ENCODE data around the gene C12orf60.
"Not testable (repeated sequence)": the region's sequence is repeated elsewhere in the genome, so short reads cannot be mapped to it uniquely, and the experiment has no call there.

The C12orf60 gene, protein sequence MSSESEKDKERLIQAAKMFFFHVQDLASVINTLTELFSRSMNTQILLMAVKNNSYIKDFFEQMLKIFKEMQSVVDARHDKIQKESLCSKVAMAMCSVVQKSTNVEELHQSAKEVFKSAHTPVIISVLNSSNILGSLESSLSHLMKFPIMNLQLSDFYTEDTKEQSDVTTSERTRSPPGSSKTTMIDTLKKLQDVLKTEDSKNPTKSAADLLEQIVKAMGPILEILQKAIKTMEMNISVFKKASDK

DNA sequence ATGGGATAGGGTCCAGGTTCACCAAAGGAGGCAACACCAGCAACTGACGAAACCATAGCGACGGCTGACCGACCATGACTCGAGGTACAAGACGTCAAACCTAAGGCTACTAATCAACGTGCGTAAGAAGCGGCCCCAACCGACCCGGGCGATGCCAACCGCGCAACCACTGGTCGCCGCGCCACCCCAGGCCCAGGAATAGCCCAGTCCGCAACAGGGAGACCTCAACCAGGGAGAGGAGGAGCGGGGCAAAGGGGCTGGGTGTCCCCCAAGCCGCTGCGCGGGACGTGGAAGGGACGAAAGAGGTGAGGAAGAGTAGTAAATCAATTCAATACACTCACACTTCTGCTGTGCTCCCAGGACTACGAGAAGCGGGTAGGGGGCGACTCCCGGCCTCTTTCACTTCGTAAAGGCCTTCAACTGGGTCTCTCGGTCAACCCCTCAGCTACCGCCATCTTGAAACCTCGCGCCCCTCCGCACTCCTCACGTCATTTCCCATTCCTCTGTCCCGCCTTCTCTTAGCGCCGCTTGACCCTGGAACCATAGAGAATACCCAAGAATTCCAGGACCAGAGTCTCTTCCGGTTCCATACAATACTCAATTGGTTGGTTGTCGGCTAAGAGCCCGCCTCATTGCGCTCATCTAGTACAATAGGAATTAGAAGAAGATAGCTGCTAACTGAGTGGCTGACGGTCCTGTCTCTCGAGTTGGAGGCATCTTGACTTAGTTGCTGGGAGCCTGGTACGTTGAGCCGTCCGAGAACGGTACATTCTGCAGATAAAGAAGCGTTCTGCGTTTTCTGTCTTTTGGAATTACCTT, at the start of gene C12orf60, which contains the start of gene WBP11:
Gene C12orf60, plus strand, starts transcription at position 660 of the 819 bp plus-strand sequence. CDS start 19,266 bp downstream, outside the sequence.
Gene WBP11, minus strand, starts transcription at position 468 of the 819 bp plus-strand sequence. CDS start 2,095 bp downstream, outside the sequence.
- DNase-seq: peak; percentile 100

DNA sequence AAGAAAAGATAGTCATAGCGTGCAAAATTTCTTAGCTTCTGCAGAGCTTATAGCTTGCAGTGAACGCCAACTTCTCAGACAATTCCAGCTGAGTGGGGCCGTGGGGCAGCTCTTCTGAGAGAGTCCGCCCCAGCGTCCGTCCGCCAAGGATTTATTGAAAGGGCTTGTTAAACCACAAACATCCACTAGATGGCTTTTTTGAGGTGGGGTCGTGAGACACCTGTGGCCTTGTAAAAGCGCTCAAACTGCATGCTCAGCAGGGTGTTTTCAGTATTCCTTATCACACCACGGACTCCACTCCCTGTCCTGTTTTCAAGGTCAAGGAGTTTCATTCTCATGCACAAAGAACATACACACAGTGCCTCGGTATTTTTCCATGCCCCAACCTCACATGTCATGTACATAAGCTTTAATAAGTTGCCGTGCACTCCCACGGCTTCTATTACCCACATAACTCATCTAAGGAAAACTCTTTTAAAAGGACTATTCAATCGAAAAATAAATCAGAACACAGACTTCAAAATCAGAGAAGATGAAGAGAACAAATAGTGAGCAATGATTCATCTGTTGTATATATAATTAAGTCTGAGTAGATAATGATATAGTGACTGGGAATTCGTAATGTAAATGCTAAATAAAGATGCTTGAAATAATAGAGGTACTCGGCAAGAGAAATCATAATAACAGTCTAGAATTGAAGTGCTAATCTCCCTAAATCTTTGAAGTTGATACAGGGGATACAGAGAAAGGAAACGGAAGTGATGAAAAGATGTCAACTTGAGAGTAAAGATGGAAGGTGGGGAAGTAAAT, 46.9 kb upstream of the C12orf60 start:
- DNase-seq: no peak

DNA sequence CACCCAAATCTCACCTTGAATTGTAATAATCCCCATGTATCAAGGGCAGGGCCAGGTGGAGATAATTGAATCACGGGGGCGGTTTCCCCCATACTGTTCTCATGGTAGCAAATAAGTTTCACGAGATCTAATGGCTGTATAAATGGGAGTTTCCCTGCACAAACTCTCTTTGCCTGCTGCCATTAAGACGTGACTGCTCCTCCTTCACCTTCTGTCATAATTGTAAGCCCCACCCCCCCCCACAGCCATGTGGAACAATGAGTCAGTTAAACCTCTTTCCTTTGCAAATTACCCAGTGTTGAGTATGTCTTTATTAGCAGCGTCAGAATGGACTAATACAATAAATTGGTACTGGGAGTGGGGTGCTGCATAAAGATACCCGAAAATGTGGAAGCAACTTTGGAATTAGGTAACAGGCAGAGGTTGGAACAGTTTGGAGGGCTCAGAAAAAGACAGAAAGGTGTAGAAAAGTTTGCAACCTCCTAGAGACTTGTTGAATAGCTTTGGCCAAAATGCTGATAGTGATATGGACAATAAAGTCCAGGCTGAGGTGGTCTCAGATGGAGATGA, 43.7 kb upstream of the C12orf60 start:
- DNase-seq: not testable (repeated sequence)

DNA sequence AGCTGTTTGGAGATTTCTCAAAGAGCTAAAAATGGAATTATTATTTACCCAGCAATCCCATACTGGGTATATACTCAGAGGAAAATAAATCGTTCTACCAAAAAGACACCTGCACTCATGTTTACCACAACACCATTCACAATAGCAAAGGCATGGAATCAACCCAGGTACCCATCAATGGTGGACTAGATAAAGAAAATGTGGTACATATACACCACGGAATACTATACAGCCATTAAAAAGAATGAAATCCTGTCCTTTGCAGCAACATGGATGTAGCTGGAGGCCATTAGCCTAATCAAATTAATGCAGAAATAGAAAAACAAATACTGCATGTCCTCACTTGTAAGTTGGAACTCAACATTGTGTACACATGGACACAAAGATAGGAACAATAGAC, 38.1 kb upstream of the C12orf60 start:
- no peak for DNase-seq

DNA sequence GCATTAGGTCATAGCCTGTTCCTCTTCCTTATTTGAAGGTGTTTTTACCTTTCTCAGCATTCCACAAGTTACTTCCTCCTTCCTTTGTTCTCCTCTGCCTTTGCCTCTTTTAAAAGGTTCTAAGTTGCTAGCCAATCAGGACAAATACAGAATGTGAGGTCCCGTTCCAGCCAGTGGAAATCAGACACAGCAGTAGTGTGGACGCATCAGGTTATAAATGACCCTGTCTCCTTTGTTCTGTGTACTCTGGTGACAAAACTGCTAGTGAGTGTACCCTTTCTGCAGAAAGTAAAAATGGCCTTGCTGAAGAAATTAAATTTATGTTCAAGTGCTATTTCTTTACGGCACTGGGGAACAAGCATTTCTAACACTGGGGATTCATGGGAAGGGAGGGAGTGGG, 37.5 kb upstream of the C12orf60 start:
- DNase-seq: not testable (repeated sequence)

DNA sequence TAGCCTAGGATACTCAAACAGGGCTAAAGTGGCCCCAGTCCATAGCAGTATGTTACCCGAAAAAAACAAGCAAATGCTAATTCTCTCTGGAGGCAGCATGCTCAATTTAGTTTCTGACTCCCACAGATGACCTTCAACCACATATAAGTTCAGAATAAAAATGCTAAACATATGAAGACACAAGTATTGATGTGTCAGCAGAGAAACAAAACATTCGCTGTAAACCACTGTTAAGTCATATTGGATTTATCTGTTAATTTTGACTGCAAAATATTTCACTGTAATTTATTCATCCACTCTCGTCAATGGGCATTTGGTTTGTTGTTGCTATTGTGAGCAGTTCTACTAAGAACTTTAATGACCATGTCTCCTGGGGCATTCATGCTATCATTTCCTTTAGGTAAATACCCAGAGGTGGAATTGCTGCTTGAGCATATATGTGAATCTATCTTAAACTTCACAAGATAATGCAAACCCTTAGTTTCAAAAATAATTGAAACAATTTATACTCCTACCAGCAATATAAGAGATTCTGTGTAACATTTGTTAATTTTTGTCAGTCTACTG, 36.7 kb upstream of the C12orf60 start:
- no peak for DNase-seq

DNA sequence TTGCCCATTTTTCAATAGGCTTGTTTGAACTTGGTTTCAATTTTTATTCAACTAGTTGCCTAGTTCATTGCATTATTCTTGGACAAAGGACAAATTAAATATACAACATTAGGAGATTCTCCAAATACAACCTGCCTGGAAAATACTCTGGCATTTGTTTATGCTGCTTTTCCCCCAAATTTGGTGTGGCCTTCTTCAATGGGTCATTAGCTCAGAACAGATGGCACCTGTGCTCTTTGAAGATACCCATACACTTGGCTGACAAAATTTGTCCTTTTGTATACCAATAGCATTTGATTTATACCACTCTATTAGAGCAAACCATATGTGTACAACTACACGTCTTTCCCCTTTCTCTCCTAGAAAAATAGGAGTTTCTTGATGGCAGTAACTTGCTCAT, 35.9 kb upstream of the C12orf60 start:
- DNase-seq: no peak

DNA sequence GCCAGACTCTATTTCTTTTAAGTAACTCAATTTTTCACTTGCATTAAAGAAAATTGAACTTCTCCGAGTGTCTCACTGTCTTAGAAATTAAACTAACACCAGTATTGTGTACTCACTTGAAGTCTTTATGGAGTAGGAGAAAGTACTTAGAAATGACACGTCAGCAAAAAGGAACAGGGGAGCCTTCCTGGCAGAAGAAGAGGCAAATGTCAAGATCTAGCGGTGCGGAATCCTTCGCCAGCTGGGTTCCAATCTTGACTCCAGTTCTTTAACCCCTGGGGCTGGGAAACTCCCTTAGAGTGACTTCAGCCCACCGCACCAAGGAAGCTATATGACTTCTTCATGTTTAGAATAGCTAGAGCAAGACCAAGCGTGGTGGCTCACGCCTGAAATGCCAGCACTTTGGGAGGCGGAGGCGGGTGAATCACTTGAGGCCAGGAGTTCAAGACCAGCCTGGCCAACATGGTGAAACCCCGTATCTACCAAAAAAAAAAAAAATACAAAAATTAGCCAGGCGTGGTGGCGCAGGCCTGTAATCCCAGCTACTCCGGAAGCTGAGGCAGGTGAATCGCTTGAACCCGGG, 34.6 kb upstream of the C12orf60 start:
- DNase-seq: no peak

DNA sequence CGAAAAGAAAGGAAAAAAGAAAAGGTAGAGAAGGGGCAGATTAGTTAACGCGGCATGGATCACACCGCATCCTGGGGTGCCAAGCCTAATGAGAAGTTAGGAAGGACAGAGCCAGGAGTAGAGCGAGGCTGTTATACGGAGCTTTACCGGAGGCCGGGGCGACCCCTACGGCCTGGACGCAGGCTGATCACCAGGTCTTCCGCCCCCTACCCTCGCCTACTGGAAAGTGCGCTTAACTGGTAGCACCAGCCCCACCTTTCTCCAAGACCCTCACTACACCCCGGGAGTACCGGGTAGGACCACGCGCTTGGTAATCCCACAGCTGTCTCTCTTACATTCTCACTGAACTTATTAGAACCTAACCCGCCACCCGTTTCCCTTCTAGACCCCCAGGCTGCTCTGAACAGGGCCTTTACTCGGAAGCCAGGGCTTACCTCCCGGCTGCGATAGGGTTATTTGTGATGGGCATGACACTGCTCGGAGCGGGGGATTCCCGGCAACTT, 34.0 kb upstream of the C12orf60 start:
- DNase-seq: no peak

DNA sequence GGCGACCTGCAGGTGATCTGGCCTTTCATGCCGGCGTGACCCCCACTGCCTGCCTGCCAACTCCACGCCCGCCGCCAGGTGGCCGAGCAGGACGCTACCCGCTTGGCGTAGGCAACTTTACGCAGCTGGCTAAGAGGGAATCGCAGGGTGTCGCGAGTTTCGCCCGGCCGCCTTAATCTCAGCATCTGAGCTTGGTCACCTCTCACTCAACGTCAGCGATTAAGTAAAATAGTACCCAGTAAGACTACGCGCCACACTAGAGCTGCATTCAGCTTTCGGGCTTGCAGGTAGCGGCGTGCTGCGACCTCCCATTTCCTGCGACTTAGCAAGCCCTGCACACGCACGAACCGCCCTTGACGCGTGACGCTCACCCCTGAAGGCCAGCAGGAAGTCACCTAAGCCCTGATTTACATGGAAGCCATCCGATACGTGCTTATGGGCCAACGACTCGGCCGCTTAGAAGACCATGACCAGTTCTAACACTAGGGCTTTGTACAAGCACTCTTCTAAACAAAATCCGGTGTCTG, 33.4 kb upstream of the C12orf60 start:
- DNase-seq: peak; percentile 92

DNA sequence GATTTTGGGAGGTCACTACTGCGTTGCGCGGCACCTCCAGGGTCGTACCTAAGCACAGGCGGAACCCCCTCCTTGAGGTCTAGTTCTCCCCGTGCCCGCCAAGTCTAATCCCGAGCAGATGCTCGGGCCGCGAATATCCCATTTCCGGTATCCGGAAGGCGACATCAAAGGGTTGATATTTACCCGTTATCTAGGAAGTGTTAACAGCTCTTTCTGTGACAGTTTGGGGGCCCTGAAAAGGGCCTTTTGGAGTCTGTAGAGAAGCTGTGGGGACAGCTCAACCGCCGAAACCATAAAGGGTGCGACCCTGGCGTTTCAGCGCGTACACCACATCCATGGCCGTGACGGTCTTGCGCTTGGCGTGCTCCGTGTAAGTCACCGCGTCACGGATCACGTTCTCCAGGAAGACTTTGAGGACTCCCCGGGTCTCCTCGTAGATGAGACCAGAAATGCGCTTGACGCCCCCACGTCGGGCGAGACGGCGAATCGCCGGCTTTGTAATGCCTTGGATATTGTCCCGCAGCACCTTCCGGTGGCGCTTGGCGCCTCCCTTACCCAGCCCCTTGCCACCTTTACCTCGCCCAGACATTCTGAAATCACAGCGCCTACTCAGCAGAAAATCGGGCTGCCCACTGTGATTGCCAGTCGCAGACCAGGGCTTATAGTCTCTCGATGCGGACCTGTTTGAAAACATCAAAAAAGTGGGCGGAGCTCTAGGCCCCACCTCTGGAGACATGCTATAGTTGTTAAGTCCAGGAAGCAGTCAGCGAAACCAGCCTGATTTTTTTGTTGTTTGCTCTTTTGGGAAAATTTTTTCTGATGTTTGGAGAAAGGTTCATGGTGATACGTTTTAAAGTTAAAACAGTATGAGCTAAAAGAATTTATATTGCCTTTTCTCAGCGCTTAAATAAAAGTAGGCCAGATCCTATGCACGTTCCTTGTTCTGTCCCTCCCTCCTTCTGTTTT, 32.7 kb upstream of the C12orf60 start:
- peak; percentile 82 for DNase-seq

DNA sequence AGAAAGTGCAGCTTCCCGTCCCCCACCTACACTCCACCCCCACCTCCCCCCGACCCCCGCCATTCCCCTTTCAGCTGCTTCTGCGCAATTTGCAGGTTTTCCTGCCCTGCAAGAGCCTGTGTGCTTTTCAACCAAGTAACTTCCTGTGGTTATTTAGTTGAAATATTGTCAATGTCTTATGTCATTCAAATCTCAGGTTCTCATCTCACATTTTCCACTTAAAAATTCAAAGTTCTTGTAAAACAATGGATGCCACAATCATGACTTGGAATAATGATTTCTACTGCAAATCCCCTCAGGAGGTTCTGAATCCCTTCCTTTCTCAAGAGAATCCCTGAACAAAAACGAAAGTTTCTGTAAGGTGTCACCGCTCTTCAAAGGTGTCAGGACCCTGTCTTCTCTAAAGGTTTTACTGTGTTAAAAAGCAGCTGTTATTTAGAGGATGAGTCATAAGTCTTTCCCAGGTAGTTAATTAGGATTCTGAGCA, 31.8 kb upstream of the C12orf60 start:
- no peak for DNase-seq

DNA sequence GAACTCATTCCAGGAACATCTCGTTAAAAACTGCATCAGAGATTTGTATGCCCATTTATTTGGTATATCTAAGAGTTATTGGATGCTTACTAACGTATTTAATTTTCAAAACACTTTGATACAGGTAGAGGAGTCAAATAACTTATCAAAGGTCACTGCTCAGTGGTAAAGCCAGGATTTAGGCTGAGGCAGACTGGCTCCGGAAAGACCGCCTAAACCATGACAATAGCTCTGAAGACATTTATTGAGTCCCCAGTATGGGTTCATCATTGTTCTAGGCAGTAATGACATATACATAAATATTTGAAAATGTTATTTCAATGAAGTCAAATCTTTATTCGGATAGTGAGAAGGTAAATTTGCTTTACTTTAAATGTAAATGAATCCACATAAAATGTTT, 30.5 kb upstream of the C12orf60 start:
- no peak for DNase-seq

DNA sequence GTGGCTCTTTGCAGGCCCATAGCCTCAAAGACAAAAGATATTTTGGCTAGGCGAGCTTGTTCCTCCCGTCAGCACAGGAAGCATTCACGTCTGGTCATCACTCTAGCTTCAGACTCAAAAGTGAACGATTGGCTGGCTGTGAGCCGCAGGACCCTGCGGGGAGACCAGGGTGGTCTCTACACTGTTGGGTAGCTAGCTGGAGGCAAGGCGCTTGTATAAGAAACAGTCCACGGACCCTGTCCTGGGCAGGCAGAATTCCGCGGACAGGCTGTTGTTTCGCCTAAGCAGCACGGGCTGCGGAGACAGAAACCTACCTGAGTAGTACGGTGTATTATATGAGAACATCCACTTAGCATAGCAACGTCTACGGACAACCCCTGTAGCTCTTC, 29.8 kb upstream of the C12orf60 start:
- DNase-seq: no peak

DNA sequence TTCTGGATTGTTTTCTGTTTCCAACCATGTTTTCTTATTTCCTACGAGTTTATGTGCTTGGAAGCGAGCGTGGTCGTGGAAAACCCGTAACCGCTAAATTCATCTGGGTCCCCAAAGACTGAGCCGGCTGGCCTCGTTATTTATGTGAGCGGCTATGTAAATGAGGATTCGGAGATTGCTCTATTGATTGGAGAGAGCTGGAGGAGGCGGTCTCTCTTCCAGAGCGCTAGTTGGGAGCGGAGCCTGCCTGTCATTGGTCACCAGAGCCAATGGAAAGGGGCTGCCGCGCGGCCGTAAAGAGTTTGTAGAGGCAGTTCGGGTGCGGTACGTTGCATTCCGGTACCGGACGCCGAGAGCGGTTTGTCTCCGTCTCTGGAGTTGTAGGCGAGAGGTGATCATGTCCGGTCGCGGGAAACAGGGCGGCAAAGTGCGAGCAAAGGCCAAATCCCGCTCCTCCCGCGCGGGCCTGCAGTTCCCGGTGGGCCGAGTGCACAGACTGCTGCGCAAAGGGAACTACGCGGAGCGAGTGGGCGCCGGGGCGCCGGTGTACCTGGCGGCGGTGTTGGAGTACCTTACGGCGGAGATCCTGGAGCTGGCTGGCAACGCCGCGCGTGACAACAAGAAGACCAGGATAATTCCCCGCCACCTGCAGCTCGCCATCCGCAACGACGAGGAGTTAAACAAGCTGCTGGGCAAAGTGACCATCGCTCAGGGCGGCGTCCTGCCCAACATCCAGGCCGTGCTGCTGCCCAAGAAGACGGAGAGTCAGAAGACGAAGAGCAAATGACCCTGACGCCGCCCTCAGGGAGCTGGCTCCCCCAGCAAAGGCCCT, 29.2 kb upstream of the C12orf60 start:
- no peak for DNase-seq

DNA sequence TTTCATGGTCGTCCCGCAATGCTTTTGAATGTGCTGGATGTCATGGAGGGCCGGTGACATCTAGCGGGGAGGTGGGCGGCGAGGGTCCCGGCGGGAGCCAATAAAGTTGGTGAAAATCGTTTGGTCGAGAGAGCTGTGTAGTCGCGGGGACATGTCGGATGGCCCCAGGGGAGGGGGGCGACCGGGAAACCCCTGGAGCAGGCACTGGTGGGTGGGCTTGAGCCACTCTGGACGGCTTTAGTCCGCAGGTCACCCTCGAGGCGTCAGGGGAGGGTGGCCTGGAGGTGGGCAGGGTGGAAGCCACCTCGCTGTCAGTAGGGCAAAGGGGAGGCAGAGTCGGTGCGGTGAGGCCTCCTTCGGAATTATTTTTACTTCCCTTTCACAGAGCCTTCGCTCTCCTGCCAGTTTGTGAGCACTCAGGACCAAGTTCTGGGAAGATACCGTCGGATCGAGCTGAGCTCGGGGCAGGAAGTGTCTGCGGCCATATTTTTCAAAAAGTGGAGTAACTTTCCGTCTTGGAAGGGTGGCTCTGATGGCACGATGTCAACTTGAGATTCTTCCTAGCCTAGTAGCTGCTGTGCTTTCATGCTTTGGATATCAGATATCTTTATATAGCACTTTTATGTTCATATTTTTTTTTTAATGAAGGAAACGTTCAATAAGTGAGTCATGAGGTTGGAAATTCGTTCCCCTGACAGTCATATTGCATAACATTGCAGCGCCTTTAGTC, 28.4 kb upstream of the C12orf60 start:
- DNase-seq: no peak

DNA sequence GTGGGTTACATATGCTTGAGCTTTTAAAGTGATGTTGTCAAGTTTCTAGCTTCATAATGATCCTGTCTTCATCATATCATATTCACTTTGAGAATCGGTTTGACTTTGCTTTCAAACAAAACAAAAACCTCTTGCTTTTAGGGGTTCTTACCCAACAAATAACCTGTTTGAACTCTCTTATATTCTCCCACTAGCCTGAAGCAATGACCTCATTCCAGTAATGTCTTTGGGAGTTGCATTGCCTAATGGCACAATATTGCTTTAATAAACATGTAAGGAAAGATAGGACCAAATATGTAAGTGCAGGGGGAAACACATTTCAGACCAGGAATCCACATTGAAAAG, 27.9 kb upstream of the C12orf60 start:
- no peak for DNase-seq

DNA sequence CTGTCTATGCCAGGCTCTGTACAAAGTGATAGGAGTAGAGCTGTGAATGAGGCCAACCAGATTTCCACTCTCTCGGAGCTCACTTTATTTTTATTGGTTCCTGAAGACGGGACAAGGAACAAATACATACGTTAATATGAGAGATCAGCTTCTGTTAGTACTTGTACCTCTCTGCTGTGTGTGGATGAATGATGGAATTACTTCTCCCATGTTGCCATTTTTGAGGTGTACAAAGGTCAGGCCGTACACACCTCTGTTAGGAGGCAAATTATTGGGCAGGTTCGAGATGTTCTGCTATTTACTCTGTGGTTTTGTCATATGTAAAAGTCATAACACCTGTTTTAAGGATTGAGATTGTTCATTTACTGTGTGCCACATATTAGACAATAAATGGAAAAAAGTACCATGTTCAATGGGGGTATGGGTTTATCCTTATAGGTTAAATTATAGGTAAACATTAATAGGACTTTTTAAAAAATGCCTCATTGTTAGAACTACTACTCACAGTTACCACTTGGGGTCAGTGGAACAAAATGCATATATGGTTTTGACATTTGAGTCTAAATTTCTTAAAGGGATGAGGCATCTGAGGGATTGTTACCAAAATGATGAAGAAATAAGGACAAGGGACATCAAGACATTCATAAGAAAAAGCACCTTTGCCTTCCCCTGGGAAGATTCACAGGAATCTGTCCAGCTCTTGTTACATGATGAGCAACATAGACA, 27.1 kb upstream of the C12orf60 start:
- no peak for DNase-seq
